CD4-positive, alpha-beta memory T cell (primary cell): ENCODE data around the gene FRMD1. TPM values are rescaled to one million over a fixed set of nuclear protein-coding genes. Genes with fewer than 3 reads are reported as not detected.

ENCODE experiments used
- CTCF ChIA-PET: fragments of 350-600 bp; sonication (Branson Sonifier 250); formaldehyde crosslinking; loops from one replicate; lab custom pipeline; 2021; ENCODE audit warnings: inconsistent platforms; ENCODE audit not compliant: partially characterized antibody; lab: Charles Lee
- POLR2A ChIA-PET: fragments of 350-600 bp; sonication (Branson Sonifier 250); formaldehyde crosslinking; loops from one replicate; lab custom pipeline; 2021; ENCODE audit not compliant: partially characterized antibody; lab: Charles Lee
- DNase-seq, 5 donors: peaks; one replicate each; pipeline versions ENCODE4 v3.0.0 to v3.0.0-alpha.2; 2020 to 2022; ENCODE audit warnings: mixed read lengths in 1 of 5
- H3K27ac ChIP-seq: one replicate; pipeline ENCODE4 v1.7.0; 2013; ENCODE audit warnings: low read depth, low read length
- H3K27me3 ChIP-seq: 2 replicates; pipeline ENCODE4 v1.7.0; 2013; ENCODE audit warnings: mild to moderate bottlenecking, low read length, moderate library complexity; ENCODE audit not compliant: insufficient read depth
- H3K36me3 ChIP-seq: 2 replicates; pipeline ENCODE4 v1.7.0; 2013; ENCODE audit warnings: mild to moderate bottlenecking, low read length, moderate library complexity; ENCODE audit not compliant: insufficient read depth
- H3K4me1 ChIP-seq: 2 replicates; pipeline ENCODE4 v1.7.0; 2013; ENCODE audit warnings: mild to moderate bottlenecking, low read length, moderate library complexity; ENCODE audit not compliant: insufficient read depth
- H3K4me3 ChIP-seq, 2 donors: one replicate each; pipeline ENCODE4 v1.7.0; 2013; ENCODE audit warnings: low read length in 2 of 2, mild to moderate bottlenecking in 1 of 2
- H3K9me3 ChIP-seq, 2 donors: one replicate each; pipeline ENCODE4 v1.7.0; 2013; ENCODE audit warnings: low read length in 2 of 2, control low read depth in 1 of 2; ENCODE audit not compliant: control insufficient read depth in 1 of 2
- H3K27ac Mint-ChIP-seq, 7 donors: one replicate each; pipeline ENCODE4 v1.8.0; 2020 to 2021; ENCODE audit warnings: mixed read lengths in 7 of 7, mild to moderate bottlenecking in 6 of 7, inconsistent platforms in 3 of 7, moderate library complexity in 3 of 7
- H3K27me3 Mint-ChIP-seq, 2 donors: one replicate each; pipeline ENCODE4 v1.8.0; 2020 to 2021; ENCODE audit warnings: mixed read lengths in 2 of 2
- H3K36me3 Mint-ChIP-seq, 2 donors: one replicate each; pipeline ENCODE4 v1.8.0; 2020 to 2021; ENCODE audit warnings: mixed read lengths in 2 of 2, inconsistent platforms in 1 of 2, mild to moderate bottlenecking in 1 of 2
- H3K4me1 Mint-ChIP-seq, 4 donors: one replicate each; pipeline ENCODE4 v1.8.0; 2020 to 2021; ENCODE audit warnings: mixed read lengths in 4 of 4, mild to moderate bottlenecking in 1 of 4
- H3K4me3 Mint-ChIP-seq, 8 donors: one replicate each; pipeline ENCODE4 v1.8.0; 2020 to 2021; ENCODE audit warnings: mixed read lengths in 8 of 8, mild to moderate bottlenecking in 7 of 8, moderate library complexity in 6 of 8, inconsistent platforms in 3 of 8
- H3K9me3 Mint-ChIP-seq, 8 donors: one replicate each; pipeline ENCODE4 v1.8.0; 2020 to 2021; ENCODE audit warnings: mixed read lengths in 8 of 8, mild to moderate bottlenecking in 5 of 8, inconsistent platforms in 3 of 8, moderate library complexity in 1 of 8
- intact Hi-C: fragments of 100-400 bp; cut with micrococcal nuclease; formaldehyde crosslinking; loops from one replicate; pipeline ENCODE4 v1.15.1; 2023
- polyA plus RNA-seq, 2 donors: library from polyadenylated mRNA; unstranded; fragments of 300-500 nt; fragmentation: Illumina TruSeq; gene quantifications; one replicate each; pipeline ENCODE4 v1.2.3, GENCODE V29; 2021
- total RNA-seq, 2 experiments: library from RNA; stranded (reverse); gene quantifications; one replicate each; pipeline ENCODE4 v1.2.3, GENCODE V29; 2021

Gene FRMD1
- total and polyA plus RNA-seq, 4 experiments from 2014 or later, result not detected

- Histone ChIP-seq H3K36me3 (no peaks in the 10 kb centered on the region), H3K4me1 (no peaks in the 10 kb centered on the region), H3K4me3 (no peak overlapping the region), H3K27ac (no peak overlapping the region), H3K27me3 (no peaks in the 10 kb centered on the region), H3K9me3 (no peaks in the 10 kb centered on the region)
- intact Hi-C loops, result no loop called here
- no peaks in the 10 kb centered on the region for H3K36me3 Mint-ChIP-seq
- no peak for DNase-seq
- ChIA-PET CTCF (no interaction called here), POLR2A (no interaction called here)
- H3K27ac Mint-ChIP-seq, result no peak overlapping the region
- peaks cover 2% of the 10 kb centered on the region in 2 donors for H3K27me3 Mint-ChIP-seq
- H3K4me1 Mint-ChIP-seq, result no peaks in the 10 kb centered on the region
- H3K9me3 Mint-ChIP-seq, result peaks cover 0 to 2% (median 0%) of the 10 kb centered on the region in 8 donors
- H3K4me3 Mint-ChIP-seq, result no peak overlapping the region
These were observed 7.4 kb downstream of the FRMD1 start for GRCh38 chr6:168071620-168072019.

- Mint-ChIP-seq H3K36me3 (no peaks in the 10 kb centered on the region), H3K27ac (no peak overlapping the region), H3K4me3 (no peak overlapping the region)
These were observed 8.2 kb downstream of the FRMD1 start for GRCh38 chr6:168070804-168071203.

GRCh38 chr6:168067081-168067759 lies 11.8 kb downstream of the FRMD1 start:
- Mint-ChIP-seq H3K27me3 (peaks cover 2% of the 10 kb centered on the region in 2 donors), H3K4me3 (no peak overlapping the region), H3K27ac (no peak overlapping the region), H3K9me3 (no peaks in the 10 kb centered on the region), H3K36me3 (no peaks in the 10 kb centered on the region), H3K4me1 (no peaks in the 10 kb centered on the region)
- POLR2A ChIA-PET, result no interaction called here
- no peaks in the 10 kb centered on the region for H3K27me3 ChIP-seq
- no peak overlapping the region for H3K4me3 ChIP-seq
- H3K4me1 ChIP-seq, result no peaks in the 10 kb centered on the region
- no peaks in the 10 kb centered on the region for H3K36me3 ChIP-seq
- no peak for DNase-seq
- H3K27ac ChIP-seq, result no peak overlapping the region
- CTCF ChIA-PET, result no interaction called here
- H3K9me3 ChIP-seq, result no peaks in the 10 kb centered on the region
- intact Hi-C loops, result no loop called here

More at GRCh38 chr6:168070804-168071203, 8.2 kb downstream of the FRMD1 start:
- CTCF ChIA-PET, result no interaction called here
- Histone ChIP-seq H3K27me3 (no peaks in the 10 kb centered on the region), H3K27ac (no peak overlapping the region), H3K9me3 (no peaks in the 10 kb centered on the region), H3K4me3 (no peak overlapping the region), H3K36me3 (no peaks in the 10 kb centered on the region), H3K4me1 (no peaks in the 10 kb centered on the region)
- POLR2A ChIA-PET, result no interaction called here
- peaks cover 2% of the 10 kb centered on the region in 2 donors for H3K27me3 Mint-ChIP-seq
- DNase-seq, result no peak
- H3K4me1 Mint-ChIP-seq, result no peaks in the 10 kb centered on the region
- intact Hi-C loops, result no loop called here
- no peaks in the 10 kb centered on the region for H3K9me3 Mint-ChIP-seq

- Histone ChIP-seq H3K27ac (no peak overlapping the region), H3K4me3 (no peak overlapping the region), H3K27me3 (no peaks in the 10 kb centered on the region), H3K9me3 (no peaks in the 10 kb centered on the region), H3K36me3 (no peaks in the 10 kb centered on the region), H3K4me1 (no peaks in the 10 kb centered on the region)
- Mint-ChIP-seq H3K36me3 (no peaks in the 10 kb centered on the region), H3K4me1 (no peaks in the 10 kb centered on the region), H3K4me3 (no peak overlapping the region), H3K9me3 (no peaks in the 10 kb centered on the region), H3K27me3 (no peaks in the 10 kb centered on the region), H3K27ac (no peak overlapping the region)
- POLR2A ChIA-PET, result no interaction called here
- intact Hi-C loops, result no loop called here
- CTCF ChIA-PET, result no interaction called here
- DNase-seq, result peak in 1 of 5 donors; percentile 37
These were observed 14.7 kb downstream of the FRMD1 start for GRCh38 chr6:168064226-168064807.

GRCh38 chr6:168063431-168063830 lies 15.6 kb downstream of the FRMD1 start:
- Histone ChIP-seq H3K4me1 (no peaks in the 10 kb centered on the region), H3K4me3 (no peak overlapping the region), H3K36me3 (no peaks in the 10 kb centered on the region), H3K9me3 (no peaks in the 10 kb centered on the region), H3K27ac (no peak overlapping the region), H3K27me3 (no peaks in the 10 kb centered on the region)
- intact Hi-C loops, result no loop called here
- Mint-ChIP-seq H3K36me3 (no peaks in the 10 kb centered on the region), H3K27me3 (no peaks in the 10 kb centered on the region), H3K9me3 (no peaks in the 10 kb centered on the region), H3K27ac (no peak overlapping the region), H3K4me1 (no peaks in the 10 kb centered on the region), H3K4me3 (no peak overlapping the region)
- ChIA-PET POLR2A (no interaction called here), CTCF (no interaction called here)
- peak in 1 of 5 donors; percentile 33 for DNase-seq

- no peak overlapping the region for H3K27ac ChIP-seq
- H3K4me1 Mint-ChIP-seq, result no peaks in the 10 kb centered on the region
- CTCF ChIA-PET, result no interaction called here
- H3K9me3 ChIP-seq, result no peaks in the 10 kb centered on the region
- no peak overlapping the region for H3K27ac Mint-ChIP-seq
- no peaks in the 10 kb centered on the region for H3K36me3 Mint-ChIP-seq
- intact Hi-C loops, result no loop called here
- no peaks in the 10 kb centered on the region for H3K4me1 ChIP-seq
- no peak overlapping the region for H3K4me3 ChIP-seq
- no peaks in the 10 kb centered on the region for H3K27me3 Mint-ChIP-seq
- H3K36me3 ChIP-seq, result no peaks in the 10 kb centered on the region
- no peak overlapping the region for H3K4me3 Mint-ChIP-seq
- POLR2A ChIA-PET, result no interaction called here
- H3K9me3 Mint-ChIP-seq, result no peaks in the 10 kb centered on the region
- no peaks in the 10 kb centered on the region for H3K27me3 ChIP-seq
- peak in 1 of 5 donors; percentile 11 for DNase-seq
These were observed 16.4 kb downstream of the FRMD1 start for GRCh38 chr6:168062346-168063289.
